Fibroblast of skin of left biceps (primary cell): Measurements from ENCODE around the gene TBX15.

Experiments used
- DNase-seq, 2 experiments: peaks; one replicate each; pipeline ENCODE4 v3.0.0-alpha.2; 2013; ENCODE audit warnings: low read depth in 2 of 2

TBX15 gene

DNA sequence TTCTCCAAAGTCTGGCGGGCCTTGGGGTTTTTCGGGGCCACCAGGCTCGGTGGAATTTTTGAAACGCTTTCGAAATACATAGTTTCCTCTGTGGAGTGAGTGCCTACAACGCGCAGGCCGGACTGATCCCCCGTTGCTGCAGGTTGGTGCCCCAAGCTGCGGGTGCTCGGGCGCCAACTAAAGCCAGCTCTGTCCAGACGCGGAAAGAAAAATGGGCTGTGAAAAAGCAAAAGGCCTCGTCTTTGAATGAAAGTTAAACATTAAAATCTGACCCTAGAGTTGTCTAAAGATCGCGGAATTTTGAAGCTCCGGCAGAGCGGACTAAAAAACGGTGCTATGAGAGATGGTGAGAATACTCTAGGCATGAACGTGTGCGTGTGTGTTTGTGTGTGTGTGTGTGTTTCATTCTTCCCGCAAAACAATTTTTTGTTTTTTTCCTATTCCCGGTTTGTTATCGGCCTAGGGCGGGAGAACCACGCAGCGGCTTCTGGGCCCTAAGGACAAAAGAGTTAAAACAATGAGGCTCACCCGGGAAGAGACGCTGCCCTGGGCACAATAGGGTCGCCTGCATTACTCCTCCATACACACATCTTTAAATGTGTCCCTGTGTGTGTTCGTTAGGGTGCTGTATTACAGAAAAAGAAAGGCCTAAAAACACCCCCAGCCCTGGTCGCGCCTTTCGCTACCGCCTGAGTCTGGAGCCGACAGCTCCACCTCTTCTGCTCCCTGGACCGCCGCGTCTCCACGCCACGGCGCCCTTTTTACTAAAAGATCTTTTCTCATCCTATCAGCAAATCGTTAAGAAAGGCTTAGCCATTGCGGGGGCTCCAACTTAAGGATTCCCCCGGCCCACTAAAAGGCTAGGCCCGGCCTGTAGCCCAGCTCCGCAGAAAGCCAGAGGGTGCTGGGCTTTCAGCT lies 3.2 kb downstream of the TBX15 start:
- no peak for DNase-seq

DNA sequence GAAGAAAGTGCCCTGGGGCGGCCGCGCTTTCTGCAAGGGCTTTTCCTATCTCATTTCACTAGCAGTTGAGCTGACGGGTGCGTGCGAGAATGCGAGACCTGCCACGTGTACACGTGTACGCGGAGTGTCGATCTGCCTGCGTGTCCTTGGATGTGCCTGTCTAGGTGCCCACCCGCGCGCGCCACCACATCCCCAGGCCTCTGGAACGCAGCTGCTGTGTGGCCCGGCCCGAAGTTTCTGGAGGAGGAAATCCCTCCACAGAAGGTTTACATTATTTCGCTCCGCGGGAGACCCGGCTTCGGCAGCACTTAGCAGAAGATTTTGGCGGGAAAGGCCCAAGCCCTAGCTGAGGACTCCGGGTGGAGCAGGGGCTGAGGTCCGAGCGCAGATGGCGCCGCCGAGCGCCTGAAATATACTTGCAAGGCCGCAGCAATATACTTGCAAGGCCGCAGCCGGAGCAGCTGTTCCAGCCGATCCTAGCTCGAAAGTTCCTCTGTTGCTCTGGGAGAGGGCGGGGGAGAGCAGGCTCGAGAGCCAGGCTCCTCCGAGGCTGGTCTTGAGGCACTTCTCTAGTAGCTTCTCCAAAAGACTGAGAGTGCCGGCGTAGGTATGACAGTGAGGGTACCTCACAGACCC lies 3.9 kb downstream of the TBX15 start:
- no peak for DNase-seq

DNA sequence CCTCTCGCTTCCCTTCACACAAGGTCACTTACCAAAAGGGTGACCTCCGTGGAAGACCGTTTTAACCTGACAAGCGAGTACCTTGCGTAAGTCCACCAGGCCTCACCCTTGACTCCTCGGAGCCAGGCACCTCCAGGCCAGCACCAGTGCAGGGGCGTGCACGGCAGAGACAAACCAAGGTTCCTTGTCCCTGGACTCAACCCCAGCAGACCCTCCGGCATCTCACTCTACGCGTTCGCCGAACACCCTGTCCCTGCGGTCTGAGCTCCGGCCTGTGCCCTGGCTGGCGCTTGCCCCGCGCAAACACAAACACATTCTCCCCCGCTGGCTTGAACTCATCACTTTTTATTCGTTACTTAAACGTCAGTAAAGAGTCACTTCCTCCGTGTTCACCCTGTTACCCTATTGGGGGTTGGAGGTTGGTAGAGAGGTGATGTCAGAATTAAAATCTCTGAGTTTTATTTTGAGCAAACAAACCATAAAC lies 4.5 kb downstream of the TBX15 start:
- no peak for DNase-seq

- DNase-seq = no peak
Observed at GRCh38 chr1:118982821-118983557, 5.2 kb downstream of the TBX15 start.

DNA sequence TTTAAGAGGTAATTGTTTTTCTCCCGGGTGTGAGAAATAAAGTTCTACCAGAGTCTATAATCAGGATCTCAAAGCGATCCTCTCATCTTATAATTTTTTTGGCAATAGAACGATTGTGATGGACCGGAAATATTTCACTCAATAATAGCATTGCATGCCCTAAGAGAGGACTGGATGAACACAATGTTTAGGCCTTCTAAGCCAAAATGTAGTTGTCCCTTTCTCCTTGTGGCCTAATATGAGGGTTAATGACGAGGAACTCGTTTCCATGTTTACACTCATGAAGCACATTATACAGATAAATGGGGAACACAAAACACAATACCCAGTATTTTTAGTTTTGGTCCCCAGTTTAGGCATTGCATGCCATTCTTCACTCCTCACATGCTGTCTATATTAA lies 5.9 kb downstream of the TBX15 start:
- no peak for DNase-seq

DNA sequence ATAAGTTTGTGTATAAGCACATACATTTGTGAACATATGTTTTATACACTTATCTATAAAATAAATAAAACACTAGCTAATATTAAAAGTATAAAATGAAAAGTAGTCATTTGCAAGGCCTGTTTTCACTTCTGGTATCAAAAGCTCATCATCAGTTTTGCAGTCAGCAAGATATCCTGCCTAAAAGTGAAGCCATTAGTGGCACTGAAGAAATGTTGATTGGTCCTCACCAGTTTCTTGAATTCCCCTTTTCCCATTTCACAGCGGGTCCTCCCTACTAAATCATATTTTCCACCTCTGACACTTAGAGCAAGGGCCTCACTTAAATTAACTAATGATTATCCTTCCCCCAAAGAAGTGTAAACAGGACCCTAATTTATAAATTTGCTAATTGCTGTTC lies 6.7 kb downstream of the TBX15 start:
- DNase-seq = no peak

DNA sequence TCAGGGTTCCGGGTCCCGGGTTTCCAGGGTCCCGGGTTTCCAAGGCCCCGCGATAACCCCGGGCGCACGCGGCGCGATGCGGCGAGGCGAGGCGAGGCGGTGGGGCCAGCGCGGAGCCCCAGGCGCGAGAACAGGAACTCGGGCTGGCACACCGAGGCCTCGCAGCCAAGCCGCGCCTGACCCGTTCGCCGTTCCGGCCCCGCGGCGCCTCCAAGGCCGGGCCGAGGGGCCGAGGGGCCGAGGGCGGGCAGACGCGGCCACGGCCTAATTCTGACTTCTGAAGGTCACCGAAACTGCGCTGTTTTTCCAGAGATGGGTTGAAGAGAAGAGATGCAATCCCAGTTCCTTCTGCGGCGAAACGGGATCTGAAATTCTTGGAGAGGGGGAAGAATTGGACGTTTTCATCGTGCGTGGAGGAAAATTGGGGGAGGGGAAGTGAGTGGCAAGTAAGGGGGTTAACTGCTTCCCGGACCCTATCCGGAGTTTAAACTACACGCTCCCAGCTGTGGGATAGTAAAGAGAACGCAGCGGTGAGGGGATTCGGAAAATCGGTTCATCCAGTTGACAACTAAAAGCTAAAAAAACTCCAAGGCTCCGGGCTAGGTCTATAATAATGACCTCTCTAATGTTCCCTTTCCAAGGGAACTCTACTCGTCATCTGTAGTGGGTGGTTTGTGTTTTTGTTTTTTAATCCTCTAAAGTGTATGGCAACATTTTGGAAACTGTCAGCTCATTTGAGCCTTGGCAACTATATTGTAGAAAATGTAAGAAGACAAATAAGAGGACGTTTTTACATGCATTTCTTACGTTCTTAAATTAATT lies 8.2 kb downstream of the TBX15 start:
- DNase-seq = no peak

GRCh38 chr1:118978914-118979701 lies 9.0 kb downstream of the TBX15 start:
- no peak for DNase-seq

- no peak for DNase-seq
Observed at GRCh38 chr1:118977600-118977999, 10.5 kb downstream of the TBX15 start.

DNA sequence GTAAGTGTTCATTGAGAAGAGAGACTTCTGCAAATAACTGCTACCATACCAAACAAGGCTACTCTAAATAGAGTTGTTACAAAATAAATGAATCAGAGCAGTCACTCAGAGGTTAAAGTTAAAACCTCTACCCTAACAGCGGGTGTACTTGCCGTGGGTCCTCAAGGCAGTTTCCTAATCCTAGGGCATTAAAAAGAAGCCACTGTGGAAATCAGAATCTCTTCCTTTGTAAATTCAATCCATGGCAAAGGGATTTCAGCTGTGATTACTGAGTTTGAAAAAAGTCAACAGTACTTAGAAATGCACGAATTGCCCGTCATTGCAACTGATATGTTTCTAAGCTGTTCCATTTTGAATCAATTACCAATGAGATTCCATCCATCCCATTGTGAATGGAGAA lies 13.5 kb downstream of the TBX15 start:
- no peak for DNase-seq

DNA sequence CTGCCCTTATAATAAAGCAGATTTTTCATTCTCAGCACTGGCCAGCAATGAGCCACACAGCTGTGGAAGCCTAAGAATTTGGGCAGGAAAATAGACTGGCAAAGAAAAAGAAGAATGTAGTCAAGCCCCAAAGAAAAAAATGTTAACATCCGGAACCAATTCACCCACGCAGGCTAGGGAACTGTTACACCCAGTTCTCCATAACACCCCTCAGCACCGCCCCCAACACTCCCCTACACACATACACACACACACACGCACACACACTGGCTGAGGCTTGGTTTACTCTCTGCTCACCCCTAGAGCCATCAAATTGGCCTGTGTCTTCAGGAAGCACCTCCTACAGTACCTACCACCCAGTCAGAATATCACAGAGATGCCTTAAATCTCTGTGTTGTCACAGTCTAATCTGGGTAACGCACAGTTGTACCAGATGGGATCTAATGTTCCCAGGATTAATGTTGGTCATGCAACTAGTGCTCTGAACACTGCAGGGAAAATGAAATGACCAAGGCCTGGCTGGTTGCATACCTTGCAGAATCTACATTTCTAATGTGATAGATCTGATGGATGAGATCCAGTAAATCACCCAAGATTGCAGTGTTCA lies 14.5 kb downstream of the TBX15 start:
- DNase-seq = no peak

DNA sequence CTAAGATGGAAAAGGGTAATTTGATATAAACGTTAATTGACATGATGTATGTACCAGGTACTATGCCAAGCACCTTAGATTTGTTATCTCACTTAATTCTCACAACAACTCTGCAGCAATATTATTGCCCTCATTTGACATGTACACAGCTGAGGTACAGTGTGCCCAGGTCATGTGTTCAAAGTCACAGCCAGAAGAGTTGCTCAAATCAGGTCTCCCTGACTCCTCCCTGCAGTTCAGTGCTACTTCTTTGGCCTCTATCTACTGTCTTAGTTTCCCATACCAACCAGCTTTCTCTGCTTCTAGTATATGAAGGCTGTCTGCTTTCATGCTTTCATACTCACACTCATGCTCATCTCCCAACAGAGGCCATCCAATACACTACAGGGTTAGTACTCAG lies 15.1 kb downstream of the TBX15 start:
- no peak for DNase-seq

GRCh38 chr1:118970451-118970850 lies 17.7 kb downstream of the TBX15 start:
- DNase-seq = no peak

GRCh38 chr1:118963456-118964430 lies 24.4 kb downstream of the TBX15 start:
- DNase-seq = peak; percentile 93

DNA sequence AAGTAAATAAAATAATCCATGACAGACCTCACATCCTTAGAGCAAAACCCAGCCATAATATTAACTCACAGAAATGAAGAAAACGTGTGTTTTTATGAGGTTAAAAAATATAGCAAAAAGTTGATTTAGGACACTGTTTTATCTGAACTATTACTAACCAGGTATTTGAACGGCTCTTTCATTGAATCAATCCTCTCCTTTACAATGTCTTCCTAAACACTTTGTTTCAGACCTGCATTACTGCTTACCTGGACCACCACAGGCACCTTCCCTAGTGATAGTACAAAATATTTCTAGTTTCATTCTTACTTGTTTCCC lies 25.0 kb downstream of the TBX15 start:
- no peak for DNase-seq

- DNase-seq = no peak
Observed at GRCh38 chr1:118961156-118961555, 27.0 kb downstream of the TBX15 start.

DNA sequence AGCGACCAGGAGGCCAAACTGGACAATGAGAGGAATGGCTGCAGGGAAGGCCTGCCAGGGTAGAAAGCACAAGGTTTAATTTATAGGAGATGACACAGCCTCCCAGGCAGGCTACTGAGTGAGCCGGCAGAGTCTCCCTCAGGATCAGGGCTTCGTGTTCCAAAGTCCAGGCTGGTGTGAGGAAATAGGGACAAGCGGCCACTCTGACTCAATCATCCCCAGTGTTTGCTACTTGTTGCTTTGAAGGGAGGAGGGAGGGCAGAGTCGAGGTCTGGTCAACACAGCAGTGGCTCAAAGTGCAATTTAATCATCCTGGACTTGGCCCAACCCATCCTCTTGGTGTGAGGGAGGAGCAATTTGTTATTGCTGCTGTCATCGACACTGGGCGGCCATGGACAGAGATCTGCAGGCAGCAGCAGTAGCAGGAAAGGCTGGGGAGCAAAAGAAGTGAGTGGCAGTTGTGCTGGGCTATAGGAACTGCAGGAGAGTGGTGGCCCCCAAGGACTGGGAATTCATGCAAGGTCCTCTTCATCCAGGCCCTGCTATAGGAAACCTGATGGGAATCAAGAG lies 27.5 kb downstream of the TBX15 start:
- DNase-seq = no peak

DNA sequence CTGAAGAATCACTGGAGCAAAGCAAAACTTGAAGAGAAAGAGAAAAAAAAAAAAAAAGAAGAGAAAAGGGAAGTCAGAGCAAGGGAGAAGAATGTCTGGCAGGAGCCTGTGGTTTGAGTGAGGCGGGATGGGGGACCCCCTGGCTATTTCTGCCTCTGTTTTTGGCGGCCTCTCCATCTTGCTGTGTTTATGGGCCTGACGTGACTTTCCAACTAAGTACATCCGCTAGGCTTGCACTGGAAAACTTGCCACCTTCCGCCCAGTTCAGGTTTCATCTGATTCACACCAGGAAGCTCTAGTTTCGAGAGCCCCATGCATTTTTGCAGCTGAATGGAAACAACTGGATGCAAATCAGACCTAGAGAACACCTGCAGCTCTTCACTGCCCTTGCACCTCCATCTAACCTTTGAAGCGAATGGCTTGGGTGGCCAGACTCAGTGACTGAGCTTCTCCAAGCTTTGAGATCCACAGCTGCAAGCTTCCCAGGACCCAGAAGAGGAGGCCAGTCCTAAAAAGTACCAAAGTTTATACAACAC lies 28.0 kb downstream of the TBX15 start:
- DNase-seq = no peak
